Left ventricle myocardium inferior (tissue), 1 donor: Measurements from ENCODE around the gene COP1. TPM values are rescaled to one million over a fixed set of nuclear protein-coding genes. Genes with fewer than 3 reads are reported as not detected.

ENCODE experiments used
- DNase-seq: peaks from one replicate; pipeline ENCODE4 v3.0.0-alpha.2; 2020
- H3K27ac ChIP-seq: fragments of 200-600 bp; replicated peaks from 2 replicates; pipeline ENCODE4 v1.8.0; 2021
- H3K27me3 ChIP-seq: fragments of 200-600 bp; 2 replicates; pipeline ENCODE4 v1.8.0; 2021; ENCODE audit warnings: low read depth
- H3K36me3 ChIP-seq: fragments of 200-600 bp; 2 replicates; pipeline ENCODE4 v1.8.0; 2021
- H3K4me1 ChIP-seq: fragments of 200-600 bp; 2 replicates; pipeline ENCODE4 v1.8.0; 2021
- H3K4me3 ChIP-seq: fragments of 200-600 bp; 2 replicates; pipeline ENCODE4 v1.8.0; 2021; ENCODE audit warnings: mild to moderate bottlenecking, moderate library complexity
- H3K9me3 ChIP-seq: fragments of 200-600 bp; replicated peaks from 2 replicates; pipeline ENCODE4 v1.8.0; 2021
- intact Hi-C: fragments of 100-400 bp; cut with micrococcal nuclease; formaldehyde crosslinking; loops from one replicate; pipeline ENCODE4 v1.11.0; 2022
- total RNA-seq: library from RNA; stranded (reverse); fragmentation: NEBNext Ultra II Directional; extraction: Animal tissue kit (Norgen Biotek cat#: 25700); gene quantifications from one replicate; pipeline ENCODE4 v1.2.1, GENCODE V29; 2021
- TF ChIP-seq, protein P1 (sequence below): fragments of 200-600 bp; IDR thresholded peaks from 2 replicates; pipeline ENCODE4 v1.8.0; 2021; ENCODE audit warnings: antibody characterized with exemption, mild to moderate bottlenecking, borderline replicate concordance
- donor health status: DM: no; HTN: yes; CAD: no; lungs with severe emphysema.

The COP1 gene
- total RNA-seq, 1 donor from 2014 or later = 22.6 TPM

DNA sequence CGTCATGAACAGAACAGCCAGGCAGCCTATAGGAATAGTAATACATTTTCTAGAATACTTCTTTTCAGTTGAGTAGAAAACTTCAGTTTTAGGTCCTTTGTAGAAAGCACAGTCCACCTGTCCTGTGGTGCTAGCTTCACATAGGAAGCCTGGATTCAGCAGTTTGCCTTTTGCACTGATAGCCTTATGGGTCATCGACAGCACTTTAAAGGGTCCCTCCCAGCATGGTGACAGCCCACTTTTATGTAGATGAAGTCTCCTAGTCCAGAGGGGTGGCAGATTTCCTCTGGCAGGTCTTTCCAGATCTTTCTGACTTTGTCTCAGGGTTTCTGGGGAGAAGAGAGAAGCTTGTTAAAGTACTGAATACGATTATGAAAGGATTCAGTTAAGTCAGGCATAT lies 302.3 kb downstream of the COP1 start:
- TF ChIP-seq, protein P1, sequence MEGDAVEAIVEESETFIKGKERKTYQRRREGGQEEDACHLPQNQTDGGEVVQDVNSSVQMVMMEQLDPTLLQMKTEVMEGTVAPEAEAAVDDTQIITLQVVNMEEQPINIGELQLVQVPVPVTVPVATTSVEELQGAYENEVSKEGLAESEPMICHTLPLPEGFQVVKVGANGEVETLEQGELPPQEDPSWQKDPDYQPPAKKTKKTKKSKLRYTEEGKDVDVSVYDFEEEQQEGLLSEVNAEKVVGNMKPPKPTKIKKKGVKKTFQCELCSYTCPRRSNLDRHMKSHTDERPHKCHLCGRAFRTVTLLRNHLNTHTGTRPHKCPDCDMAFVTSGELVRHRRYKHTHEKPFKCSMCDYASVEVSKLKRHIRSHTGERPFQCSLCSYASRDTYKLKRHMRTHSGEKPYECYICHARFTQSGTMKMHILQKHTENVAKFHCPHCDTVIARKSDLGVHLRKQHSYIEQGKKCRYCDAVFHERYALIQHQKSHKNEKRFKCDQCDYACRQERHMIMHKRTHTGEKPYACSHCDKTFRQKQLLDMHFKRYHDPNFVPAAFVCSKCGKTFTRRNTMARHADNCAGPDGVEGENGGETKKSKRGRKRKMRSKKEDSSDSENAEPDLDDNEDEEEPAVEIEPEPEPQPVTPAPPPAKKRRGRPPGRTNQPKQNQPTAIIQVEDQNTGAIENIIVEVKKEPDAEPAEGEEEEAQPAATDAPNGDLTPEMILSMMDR = no peak
- DNase-seq = no peak
- no peak overlapping the region for H3K4me3 ChIP-seq
- H3K9me3 ChIP-seq = peaks cover 6% of the 10 kb centered on the region
- no peaks in the 10 kb centered on the region for H3K4me1 ChIP-seq
- no peaks in the 10 kb centered on the region for H3K27me3 ChIP-seq
- H3K27ac ChIP-seq = no peak overlapping the region
- no peaks in the 10 kb centered on the region for H3K36me3 ChIP-seq
- intact Hi-C loops = no loop called here

DNA sequence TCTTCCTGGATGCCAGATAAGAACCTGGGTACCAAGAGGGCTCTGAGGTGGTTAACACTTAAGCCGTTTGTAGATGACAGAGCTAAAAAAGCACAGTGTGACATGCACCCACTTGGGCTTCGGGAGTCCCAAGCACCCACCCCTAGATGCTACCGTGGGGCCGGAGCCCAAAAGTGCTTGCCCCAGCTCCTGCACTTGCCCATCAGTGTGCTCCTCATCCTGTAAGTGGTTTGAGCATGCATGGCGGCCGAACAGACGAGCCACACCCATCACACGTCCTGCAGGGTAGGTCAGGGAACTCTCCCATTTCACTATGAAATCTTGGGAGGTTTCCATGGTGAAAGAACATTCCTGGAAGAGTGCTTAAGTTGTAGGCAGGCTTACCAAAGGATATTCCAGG lies 304.8 kb downstream of the COP1 start:
- Histone ChIP-seq H3K27ac (no peak overlapping the region), H3K4me1 (no peaks in the 10 kb centered on the region), H3K27me3 (no peaks in the 10 kb centered on the region), H3K9me3 (no peaks in the 10 kb centered on the region), H3K36me3 (no peaks in the 10 kb centered on the region), H3K4me3 (no peak overlapping the region)
- DNase-seq = no peak
- TF ChIP-seq, protein P1 = no peak
- intact Hi-C loops = no loop called here

DNA sequence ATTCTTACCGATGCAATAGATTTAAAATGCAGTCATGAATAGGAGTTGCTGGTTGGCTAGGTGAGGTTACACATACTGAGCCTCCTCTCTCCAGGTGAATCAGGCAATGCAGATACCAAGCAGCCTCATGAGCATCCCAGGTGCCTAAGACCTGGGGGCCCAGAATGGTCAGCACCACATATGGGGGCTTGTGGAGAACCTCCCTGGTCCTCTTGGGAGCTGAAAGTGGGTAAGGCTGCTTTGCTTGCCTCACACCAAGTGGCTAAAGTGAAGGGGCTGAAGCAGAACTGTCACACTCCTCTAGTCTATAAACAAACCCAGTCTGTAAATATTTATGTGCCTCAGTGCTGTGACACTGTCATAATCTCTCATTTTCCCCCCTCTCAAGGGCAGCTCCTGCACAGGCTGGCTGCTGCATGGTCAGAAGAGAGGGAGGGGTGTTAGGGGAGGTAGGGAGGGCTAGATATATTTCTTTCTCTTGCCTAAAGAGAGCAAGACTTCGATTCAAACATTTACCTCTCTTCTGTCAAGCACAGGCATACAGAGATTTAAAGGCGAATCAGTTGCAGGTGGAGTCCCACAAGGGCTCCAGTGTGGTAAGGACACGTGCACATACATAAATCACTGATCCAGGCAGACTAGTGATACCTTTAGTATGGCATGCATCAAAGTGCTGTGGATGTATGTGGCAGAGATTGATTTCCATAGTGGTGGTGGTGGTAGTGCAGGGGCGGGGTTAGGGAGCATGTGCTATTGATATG lies 305.8 kb downstream of the COP1 start:
- DNase-seq = no peak
- intact Hi-C loops = no loop called here
- no peak overlapping the region for H3K27ac ChIP-seq

DNA sequence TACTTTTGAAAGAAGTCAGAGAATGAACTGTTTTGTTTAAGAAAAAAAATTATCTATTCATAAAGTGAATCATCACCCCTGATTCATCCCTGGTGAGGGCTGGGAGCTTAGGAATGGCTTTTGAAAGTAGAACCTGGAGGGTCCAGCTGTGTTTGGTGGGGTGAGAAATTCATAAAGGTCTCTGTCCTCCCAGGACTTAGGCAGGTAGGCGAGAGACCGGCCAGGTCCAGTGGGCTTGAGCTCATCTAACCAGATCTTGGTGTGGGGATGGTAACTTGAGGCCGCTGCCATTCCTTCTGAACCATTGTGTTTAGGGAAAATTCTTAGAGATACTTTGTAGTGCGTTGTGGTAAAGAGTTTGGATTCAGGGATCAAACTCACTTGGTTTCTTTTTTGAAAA lies 306.9 kb downstream of the COP1 start:
- Histone ChIP-seq H3K4me3 (no peak overlapping the region), H3K9me3 (no peaks in the 10 kb centered on the region), H3K36me3 (no peaks in the 10 kb centered on the region), H3K27me3 (no peaks in the 10 kb centered on the region), H3K4me1 (no peaks in the 10 kb centered on the region), H3K27ac (no peak overlapping the region)
- intact Hi-C loops = no loop called here
- TF ChIP-seq, protein P1 = no peak
- no peak for DNase-seq

More for the DNA sequence above, 305.8 kb downstream of the COP1 start:
- no peaks in the 10 kb centered on the region for H3K4me1 ChIP-seq
- H3K36me3 ChIP-seq = no peaks in the 10 kb centered on the region
- H3K4me3 ChIP-seq = no peak overlapping the region
- TF ChIP-seq, protein P1 = no peak
- H3K9me3 ChIP-seq = no peaks in the 10 kb centered on the region
- H3K27me3 ChIP-seq = no peaks in the 10 kb centered on the region

DNA sequence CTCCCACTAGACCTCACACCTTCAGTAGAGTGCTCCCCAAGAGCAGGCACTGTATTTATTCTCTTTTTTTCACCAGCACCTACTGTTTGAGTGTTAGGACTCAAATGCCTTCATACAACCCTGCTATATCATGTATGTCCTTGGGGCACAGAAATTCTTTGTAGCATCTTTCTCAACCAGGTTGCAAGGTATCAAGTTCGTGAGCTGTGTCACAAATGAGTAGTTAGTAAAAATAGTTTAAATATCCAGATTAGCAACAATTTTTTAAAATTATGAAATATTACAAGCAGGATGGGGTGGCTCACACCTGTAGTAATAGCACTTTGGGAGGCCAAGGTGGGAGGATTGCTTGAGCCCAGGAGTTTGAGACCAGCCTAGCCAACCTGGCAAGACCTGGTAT lies 311.1 kb downstream of the COP1 start:
- Histone ChIP-seq H3K9me3 (no peaks in the 10 kb centered on the region), H3K4me3 (no peak overlapping the region), H3K4me1 (no peaks in the 10 kb centered on the region), H3K27me3 (no peaks in the 10 kb centered on the region), H3K36me3 (no peaks in the 10 kb centered on the region), H3K27ac (no peak overlapping the region)
- intact Hi-C loops = no loop called here
- TF ChIP-seq, protein P1 = no peak
- DNase-seq = no peak
